ENCODE data around the gene ADCY7. TPM values are rescaled to one million over a fixed set of nuclear protein-coding genes. Genes with fewer than 3 reads are reported as not detected.

Gene ADCY7
- total RNA-seq, 5 donors from 2014 or later (not counting 1 experiment from before 2014, with no cell fraction given): 201 to 314 (median 278) TPM

- CTCF ChIA-PET: interaction anchor here (0.8 to 3.2 kb wide), 8 partner anchors 20 to 336 kb away, joined by 3 to 26 read pairs (median 6); partner anchors contain the start of gene CNEP1R1 (in 1 of the 2)
- POLR2A ChIA-PET: interaction anchor here in 1 of 2 donors (0.6 kb wide), 1 partner anchor 110 kb away, joined by 5 read pairs; no protein-coding TSS in a partner anchor
- H3K4me3 ChIP-seq (ENCODE audit: control insufficient read depth in 1 of 2, extremely low read depth in 1 of 2, low read length in 1 of 2): no peak overlapping the region
- Mint-ChIP-seq H3K27ac (peak overlapping the region in 1 of 2 donors; percentile 31), H3K9me3 (no peaks in the 10 kb centered on the region), H3K27me3 (no peaks in the 10 kb centered on the region), H3K36me3 (peaks cover 32% of the 10 kb centered on the region), H3K4me1 (peaks cover 63 to 78% (median 63%) of the 10 kb centered on the region in 3 donors), H3K4me3 (no peak overlapping the region)
- ATAC-seq (replicated peaks in 1 of 4) (peak in 1 of 4 experiments; percentile 19), DNase-seq (no peak)
- no peaks in the 10 kb centered on the region for H3K9me3 ChIP-seq
- peaks cover under 1 to 6% of the 10 kb centered on the region in 2 experiments for H3K4me1 ChIP-seq (ENCODE audit: control insufficient read depth in 1 of 2, extremely low read depth in 1 of 2, insufficient read depth in 2 of 2, low read length in 2 of 2)
- H3K27me3 ChIP-seq (replicated peaks in 1 of 2; ENCODE audit: control insufficient read depth in 2 of 2, extremely low read depth in 1 of 2, insufficient read depth in 2 of 2, low read length in 1 of 2): no peaks in the 10 kb centered on the region
- WGBS (ENCODE audit: insufficient coverage): no CpG with 5 or more reads among the region's 3 CpGs
- H3K27ac ChIP-seq (ENCODE audit: low read length): peak overlapping the region; percentile 27
- peaks cover 6 to 36% of the 10 kb centered on the region in 2 donors for H3K36me3 ChIP-seq (ENCODE audit: control insufficient read depth in 2 of 2, extremely low read depth in 1 of 2, insufficient read depth in 1 of 2, low read length in 1 of 2)
Observed at GRCh38 chr16:50360779-50361178, 94.4 kb downstream of the ADCY7 start.

- peaks cover 6 to 40% of the 10 kb centered on the region in 2 donors for H3K36me3 ChIP-seq (ENCODE audit: control insufficient read depth in 2 of 2, extremely low read depth in 1 of 2, insufficient read depth in 1 of 2, low read length in 1 of 2)
- no peak overlapping the region for H3K4me3 ChIP-seq (ENCODE audit: control insufficient read depth in 1 of 2, extremely low read depth in 1 of 2, low read length in 1 of 2)
- H3K4me1 ChIP-seq (ENCODE audit: control insufficient read depth in 1 of 2, extremely low read depth in 1 of 2, insufficient read depth in 2 of 2, low read length in 2 of 2): peaks cover 19 to 20% of the 10 kb centered on the region in 2 experiments
- H3K27me3 ChIP-seq (replicated peaks in 1 of 2; ENCODE audit: control insufficient read depth in 2 of 2, extremely low read depth in 1 of 2, insufficient read depth in 2 of 2, low read length in 1 of 2): no peaks in the 10 kb centered on the region
- Mint-ChIP-seq H3K4me3 (no peak overlapping the region), H3K27ac (no peak overlapping the region), H3K36me3 (peaks cover 37% of the 10 kb centered on the region), H3K9me3 (no peaks in the 10 kb centered on the region), H3K27me3 (no peaks in the 10 kb centered on the region), H3K4me1 (peaks cover 76 to 92% (median 81%) of the 10 kb centered on the region in 3 donors)
- ChIA-PET POLR2A (no interaction called here), CTCF (interaction anchor here (0.7 to 0.9 kb wide), 3 partner anchors 8 to 161 kb away, joined by 3 to 4 read pairs (median 3); no protein-coding TSS in a partner anchor)
- WGBS (ENCODE audit: insufficient coverage): 100% methylated on average over 1 of the region's 10 CpGs
- H3K9me3 ChIP-seq: no peaks in the 10 kb centered on the region
- ATAC-seq (replicated peaks in 1 of 4) (no peak), DNase-seq (no peak)
- H3K27ac ChIP-seq (ENCODE audit: low read length): no peak overlapping the region
Observed at GRCh38 chr16:50363656-50364055, 97.3 kb downstream of the ADCY7 start.

GRCh38 chr16:50365791-50366575, 99.6 kb downstream of the ADCY7 start:
- Mint-ChIP-seq H3K36me3 (peaks cover 31% of the 10 kb centered on the region), H3K27me3 (no peaks in the 10 kb centered on the region), H3K9me3 (no peaks in the 10 kb centered on the region), H3K27ac (peak overlapping the region; percentile 11 to 44), H3K4me3 (peak overlapping the region; percentile 21 to 87 (median 83)), H3K4me1 (peaks cover 71 to 80% (median 77%) of the 10 kb centered on the region in 3 donors)
- CTCF ChIA-PET: interaction anchor here in 1 of 2 donors (0.8 to 2.6 kb wide), 4 partner anchors 11 to 341 kb away, joined by 3 to 14 read pairs (median 6); partner anchors contain the start of gene CNEP1R1
- WGBS (ENCODE audit: insufficient coverage): no CpG with 5 or more reads among the region's 2 CpGs
- POLR2A ChIA-PET: interaction anchor here in 1 of 2 donors (0.5 kb wide), 1 partner anchor 176 kb away, joined by 4 read pairs; no protein-coding TSS in a partner anchor
- H3K27me3 ChIP-seq (replicated peaks in 1 of 2; ENCODE audit: control insufficient read depth in 2 of 2, extremely low read depth in 1 of 2, insufficient read depth in 2 of 2, low read length in 1 of 2): no peaks in the 10 kb centered on the region
- peaks cover 20 to 21% of the 10 kb centered on the region in 2 experiments for H3K4me1 ChIP-seq (ENCODE audit: control insufficient read depth in 1 of 2, extremely low read depth in 1 of 2, insufficient read depth in 2 of 2, low read length in 2 of 2)
- no peaks in the 10 kb centered on the region for H3K9me3 ChIP-seq
- ATAC-seq (replicated peaks in 1 of 4) (no peak), DNase-seq (no peak)
- H3K4me3 ChIP-seq (ENCODE audit: control insufficient read depth in 1 of 2, extremely low read depth in 1 of 2, low read length in 1 of 2): no peak overlapping the region
- H3K27ac ChIP-seq (ENCODE audit: low read length): no peak overlapping the region
- peaks cover 6 to 36% of the 10 kb centered on the region in 2 donors for H3K36me3 ChIP-seq (ENCODE audit: control insufficient read depth in 2 of 2, extremely low read depth in 1 of 2, insufficient read depth in 1 of 2, low read length in 1 of 2)

Other genes with a start within 250 kb of the ADCY7 start
- 10 to 100 TPM; 26.7 to 32.9 (median 27.5) TPM for gene CNEP1R1, start 241.3 kb upstream of the ADCY7 start, total RNA-seq
- 10 to 100 TPM; 17.0 to 28.4 (median 24.6) TPM for gene HEATR3, start 200.6 kb upstream of the ADCY7 start, total RNA-seq
- 10 to 100 TPM; 20.2 to 31.9 (median 20.9) TPM for gene TENT4B, start 113.2 kb upstream of the ADCY7 start, total RNA-seq
- gene BRD7, start 102.4 kb downstream of the ADCY7 start, total RNA-seq: 100 to 1,000 TPM in 1 of 5 donors, 10 to 100 TPM in 4; 62.9 to 115 (median 75.4) TPM

Data from T-cell (primary cell).